ENCODE results near the gene PSMC5.

GRCh38 chr17:63798572-63799106, 28.6 kb upstream of the PSMC5 start:
- TF ChIP-seq CTCF (optimal IDR thresholded peaks at IDR 0.05 in 1 of 3, IDR thresholded peaks at IDR 0.05 in 1 of 3, conservative IDR thresholded peaks at IDR 0.05 in 1 of 3; ENCODE audit: extremely low read depth in 1 of 3, insufficient read depth in 2 of 3, low read length in 3 of 3) (no peak), EZH2 (IDR thresholded peaks at IDR 0.05; ENCODE audit: low read length) (no peak)

All from keratinocyte (primary cell).